Measurements from ENCODE around the gene NTNG1. TPM values are rescaled to one million over a fixed set of nuclear protein-coding genes. Genes with fewer than 3 reads are reported as not detected.

NTNG1 gene
- total RNA-seq, 3 donors from 2014 or later (not counting 1 experiment from before 2014, with no cell fraction given): 0.58 TPM; not detected in 2

- H3K27me3 ChIP-seq (ENCODE audit: control insufficient read depth, insufficient read depth, low read length): no peaks in the 10 kb centered on the region
- Mint-ChIP-seq H3K27me3 (ENCODE audit: low read depth in 2 of 2) (peaks cover 8 to 13% of the 10 kb centered on the region in 2 donors), H3K27ac (no peak overlapping the region), H3K36me3 (no peaks in the 10 kb centered on the region), H3K9me3 (no peaks in the 10 kb centered on the region), H3K4me1 (no peaks in the 10 kb centered on the region), H3K4me3 (no peak overlapping the region)
- no peaks in the 10 kb centered on the region for H3K36me3 ChIP-seq (ENCODE audit: control insufficient read depth, insufficient read depth, low read length)
- 83% methylated on average over 5 of the region's 5 CpGs for WGBS (ENCODE audit: insufficient coverage)
- ATAC-seq: no peak
- no peak for TF ChIP-seq CTCF (IDR thresholded peaks at IDR 0.05)
- no peaks in the 10 kb centered on the region for H3K4me1 ChIP-seq (ENCODE audit: control insufficient read depth, insufficient read depth, low read length)
- intact Hi-C loops (cut with micrococcal nuclease): no loop called here
- no peak overlapping the region for H3K4me3 ChIP-seq (ENCODE audit: low read length)
- no peak overlapping the region for H3K27ac ChIP-seq (ENCODE audit: low read length)
- DNase-seq: no peak
- H3K9me3 ChIP-seq (ENCODE audit: control insufficient read depth, insufficient read depth, low read length): no peaks in the 10 kb centered on the region
Measured at GRCh38 chr1:107532318-107532717, 391.5 kb downstream of the NTNG1 start.

Other genes starting within 250 kb of the NTNG1 start
- gene PRMT6, start 84.4 kb upstream of the NTNG1 start, total RNA-seq: 1 to 10 TPM; 6.4 to 9.9 (median 8.8) TPM